SK-MEL-5 (cell line): Measurements from ENCODE around the gene ZBTB7C. TPM values are rescaled to one million over a fixed set of nuclear protein-coding genes. Genes with fewer than 3 reads are reported as not detected.

ENCODE experiments used
- DNase-seq: peaks from one replicate; pipeline ENCODE4 v3.0.0-alpha.2; 2016; ENCODE audit warnings: low read depth, low spot score
- in situ Hi-C: cut with HindIII; loops from 2 replicates; pipeline ENCODE4 v1.10.0; 2016; ENCODE audit warnings: low sequenced_read_pairs, high pct_unique_total_duplicates, low pct_unique_long_range_greater_than_20kb
- total RNA-seq: library from RNA; depleted of rRNA; stranded (reverse); fragments of >200 nt; shearing (Covaris generic); gene quantifications from 2 replicates; pipeline ENCODE4 v1.2.3, GENCODE V29; 2014

The ZBTB7C gene
- total RNA-seq, 1 experiment from 2014 or later, result not detected

DNA sequence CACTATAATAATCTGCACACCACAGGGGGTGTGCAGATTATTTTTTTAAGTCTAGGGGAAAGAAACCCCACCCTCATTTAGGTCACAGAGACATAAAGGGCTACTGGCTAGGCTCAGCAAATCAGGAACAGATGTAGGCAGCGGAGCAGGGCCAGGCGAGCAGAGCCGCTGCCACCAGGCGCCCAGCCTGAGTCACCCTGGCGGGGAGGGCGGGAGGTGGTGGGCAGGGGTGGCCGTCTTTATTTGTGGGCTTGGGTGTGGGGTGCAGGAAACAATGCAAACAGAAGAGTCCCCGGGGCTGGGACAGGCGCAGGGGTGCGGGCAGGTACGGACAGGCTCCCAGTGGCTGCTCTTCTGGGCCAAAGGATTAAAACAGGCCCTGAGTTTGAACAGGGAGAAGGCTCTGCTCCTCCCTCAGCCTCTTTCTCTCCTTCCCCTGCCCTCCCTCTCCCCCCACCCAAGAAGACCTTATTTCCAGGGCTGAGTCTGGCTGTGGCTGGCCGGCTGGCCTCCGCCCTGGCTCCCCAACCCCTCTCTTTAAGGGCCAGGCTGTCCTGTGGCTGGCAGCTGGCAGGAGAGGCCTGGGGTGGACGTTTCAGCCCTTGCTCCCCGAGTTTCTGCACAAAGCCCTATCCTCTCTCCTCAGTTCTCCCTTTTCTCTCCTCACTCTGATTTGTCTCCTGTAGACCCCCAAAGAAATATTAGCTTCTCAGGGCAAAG lies 335.8 kb downstream of the ZBTB7C start:
- in situ Hi-C loops, result no loop called here
- no peak for DNase-seq

DNA sequence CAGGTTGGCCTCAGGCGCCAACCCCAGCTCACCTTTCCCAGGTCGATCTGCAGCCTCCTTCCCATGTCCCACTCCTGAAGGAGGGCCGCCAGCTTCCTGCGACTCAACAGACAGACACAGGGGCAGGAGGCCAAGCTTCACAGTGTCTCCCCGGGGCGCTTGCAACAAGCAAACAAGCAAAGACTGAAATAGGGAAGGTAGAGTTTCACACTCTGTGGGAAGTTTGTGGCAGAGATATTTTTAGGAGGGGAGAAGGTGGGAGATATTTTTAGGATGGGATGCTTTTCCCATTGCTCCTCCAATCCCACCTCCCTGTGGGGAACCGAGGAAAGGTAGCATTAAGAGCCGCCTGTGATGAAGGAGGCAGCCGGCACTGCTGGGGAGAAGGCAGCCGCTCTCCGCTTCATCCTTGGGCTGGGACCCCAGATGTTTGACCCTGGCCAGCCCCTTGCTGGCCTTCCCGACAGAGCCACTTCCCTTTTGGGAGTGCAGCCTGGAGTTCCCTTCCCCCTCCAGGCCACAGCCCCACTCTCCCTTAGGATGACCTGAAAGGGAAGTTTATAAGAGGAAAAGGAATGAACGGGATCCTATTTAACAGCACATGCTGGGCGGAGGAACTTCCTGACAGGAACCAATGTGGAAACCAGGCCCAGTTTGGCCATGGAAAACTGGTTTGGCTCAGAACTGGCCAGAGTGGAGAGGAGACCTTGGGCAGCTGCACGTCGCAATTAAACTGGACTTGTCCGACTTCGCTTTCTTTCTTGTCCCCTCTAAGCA lies 336.6 kb downstream of the ZBTB7C start:
- DNase-seq, result no peak
- in situ Hi-C loops, result no loop called here

DNA sequence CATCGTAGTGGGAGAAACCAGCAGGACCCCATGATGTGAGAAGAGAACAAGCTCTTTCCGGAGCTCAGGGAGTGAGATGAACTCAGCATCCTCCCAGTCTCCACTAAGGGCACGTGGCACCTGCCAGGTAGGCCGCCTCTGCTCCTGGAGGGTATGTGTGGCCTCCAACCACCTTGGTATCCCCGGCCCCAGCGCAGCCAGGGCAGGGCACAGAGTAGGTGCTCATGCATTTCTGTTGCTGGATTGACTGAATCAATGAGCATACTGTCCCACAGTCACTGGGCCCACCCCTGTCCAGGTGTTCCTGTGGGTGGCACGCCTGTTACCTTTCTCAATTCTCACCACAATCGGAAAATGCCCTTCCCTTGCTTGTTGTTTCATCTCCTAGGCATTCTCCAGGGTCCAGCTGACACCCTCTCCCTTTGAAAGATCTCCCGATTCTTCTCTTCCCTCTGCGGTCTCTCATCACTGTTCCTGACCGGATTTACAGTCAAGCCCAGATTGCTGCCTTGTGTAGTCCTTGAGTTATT lies 340.2 kb downstream of the ZBTB7C start:
- no peak for DNase-seq
- in situ Hi-C loops, result no loop called here

DNA sequence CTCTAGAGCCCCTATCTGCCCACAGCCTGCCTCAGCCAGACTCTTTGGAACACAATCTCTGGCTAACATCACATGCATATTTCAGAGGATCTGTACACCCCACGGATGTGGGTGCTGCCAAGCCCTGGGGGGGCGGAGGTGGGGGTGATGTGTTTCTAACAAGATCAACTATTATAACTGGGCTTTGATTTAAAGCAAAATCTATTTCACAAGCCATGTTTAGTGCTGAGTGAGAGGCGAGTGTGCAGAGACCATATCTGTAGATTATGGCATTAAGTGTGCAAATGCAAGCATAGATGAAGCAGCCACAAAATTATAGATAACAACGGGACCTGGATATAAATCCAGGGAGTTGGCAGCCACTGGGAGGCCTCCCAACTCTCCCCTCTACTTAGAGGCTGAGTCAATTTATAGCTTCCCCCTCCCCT lies 342.9 kb downstream of the ZBTB7C start:
- in situ Hi-C loops, result no loop called here
- no peak for DNase-seq

DNA sequence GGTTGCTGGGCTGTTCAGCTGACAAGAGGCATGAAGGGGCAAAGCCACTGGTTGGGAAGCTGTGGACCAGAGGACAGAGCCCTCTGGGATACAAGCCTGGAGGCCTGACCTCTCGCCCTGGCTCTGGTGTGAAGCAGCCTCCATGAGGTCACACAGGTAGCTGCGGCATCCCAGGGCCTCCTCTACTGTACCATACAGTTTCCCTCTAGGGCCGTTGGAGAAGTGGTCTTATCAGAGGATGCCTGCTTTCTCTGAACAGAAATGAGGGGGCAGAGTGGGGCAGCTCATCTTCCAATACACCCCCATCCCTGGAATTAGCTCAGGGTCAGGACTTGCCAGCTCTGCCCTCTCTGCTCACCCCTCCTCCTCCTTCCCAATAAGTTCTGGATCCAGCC lies 343.6 kb downstream of the ZBTB7C start:
- in situ Hi-C loops, result no loop called here
- no peak for DNase-seq

DNA sequence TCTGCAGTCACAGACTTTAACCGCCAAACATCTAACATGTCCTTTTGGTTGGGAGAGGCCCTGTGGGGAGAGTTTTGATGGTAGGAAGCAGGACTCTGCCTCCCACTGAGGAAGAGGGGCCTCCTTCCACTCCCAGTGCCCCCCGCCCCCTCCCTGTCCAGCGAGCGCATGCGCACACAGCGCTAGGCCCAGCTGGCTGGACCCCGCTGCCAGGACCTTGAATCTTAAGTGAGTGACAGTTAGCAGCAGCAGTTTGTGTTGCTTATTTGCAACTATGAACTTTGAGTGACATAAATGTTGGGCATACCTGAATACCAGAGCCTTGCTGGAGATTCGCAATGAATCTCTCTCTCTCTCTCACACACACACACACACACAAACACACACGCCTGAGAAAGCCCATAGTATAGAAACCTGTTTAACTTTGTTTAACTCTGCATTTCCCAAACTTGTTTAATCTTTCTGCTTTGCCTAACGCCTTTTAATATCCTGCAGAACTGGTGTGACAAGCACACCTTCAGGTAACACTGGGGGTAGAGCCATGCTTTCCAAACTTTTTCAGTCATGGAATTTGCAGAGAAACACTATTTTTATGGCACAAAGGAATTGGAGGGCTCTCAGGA lies 344.1 kb downstream of the ZBTB7C start:
- DNase-seq, result no peak
- in situ Hi-C loops, result no loop called here

DNA sequence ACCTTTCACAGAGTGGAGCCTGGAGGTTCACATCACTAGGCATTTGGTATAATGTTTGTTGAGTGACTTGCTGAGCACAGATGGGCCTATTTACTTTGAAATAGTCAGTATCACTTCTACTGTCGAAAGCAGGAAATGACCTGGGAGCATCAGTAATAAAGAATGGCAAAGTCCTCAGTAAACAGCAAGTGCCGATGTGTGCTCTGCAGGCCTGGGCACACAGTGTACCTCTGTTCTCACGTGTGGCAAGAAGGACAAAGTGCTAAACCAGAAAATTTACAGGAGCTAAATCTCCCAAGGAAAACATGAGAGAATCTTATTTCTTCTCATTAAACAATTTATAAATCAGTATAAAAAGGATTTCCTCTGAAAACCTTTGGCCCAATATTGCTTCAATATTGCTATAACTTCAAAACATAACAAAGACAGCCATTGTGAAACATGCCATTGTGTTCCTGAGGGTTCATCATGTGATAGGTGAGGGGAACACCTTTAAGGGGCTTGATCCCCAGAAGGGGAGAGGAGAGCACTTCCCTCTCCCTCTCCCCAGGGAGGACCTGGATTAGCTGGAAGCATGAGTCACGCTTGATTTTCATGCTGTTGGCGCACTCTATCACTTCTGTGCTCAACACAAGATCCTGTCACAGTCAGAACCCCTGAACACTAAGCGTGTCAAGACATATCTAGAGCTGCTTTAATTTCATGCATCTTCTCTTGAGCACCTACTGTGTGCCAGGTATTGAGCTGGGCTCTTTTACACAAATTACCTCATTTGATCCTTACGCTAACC lies 347.2 kb downstream of the ZBTB7C start:
- DNase-seq, result no peak
- in situ Hi-C loops, result no loop called here

DNA sequence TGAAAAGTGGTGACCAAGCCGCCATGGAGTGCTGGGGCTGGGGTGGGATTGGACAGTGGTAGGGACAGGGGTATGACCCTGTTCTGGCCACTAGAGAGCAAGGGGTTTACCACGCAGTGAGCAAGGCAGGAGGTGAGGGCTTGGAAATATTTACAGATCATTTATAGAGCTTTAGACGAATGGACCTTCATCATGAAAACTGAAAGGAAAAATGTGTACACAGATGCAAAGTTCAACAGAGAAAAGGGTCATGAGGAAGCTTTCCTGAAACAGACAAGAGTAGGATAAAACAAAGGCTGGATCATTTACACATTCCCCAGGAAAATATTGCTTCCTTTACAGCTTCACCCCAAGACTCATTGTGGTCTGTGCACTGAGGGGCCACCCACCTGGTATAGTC lies 348.2 kb downstream of the ZBTB7C start:
- DNase-seq, result no peak
- in situ Hi-C loops, result no loop called here

DNA sequence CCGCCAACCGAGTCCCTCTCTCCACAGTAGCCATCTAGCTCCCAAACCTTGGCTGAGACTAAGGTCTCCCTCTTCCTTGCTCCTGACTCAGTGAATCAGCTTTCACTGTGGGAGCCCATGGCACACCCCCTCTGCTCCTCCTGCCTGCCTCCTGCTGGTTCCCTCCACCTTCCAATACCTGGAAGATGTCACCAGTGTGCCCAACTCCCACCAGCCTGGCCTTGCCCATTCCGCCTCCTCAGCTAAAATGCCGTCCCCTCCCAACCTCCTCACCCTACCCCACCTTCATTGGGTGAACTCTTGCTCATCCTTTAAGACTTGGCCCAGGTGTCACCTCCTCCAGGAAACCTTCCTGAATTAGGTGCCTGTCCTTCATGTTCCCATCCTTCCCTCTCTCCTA lies 348.8 kb downstream of the ZBTB7C start:
- no peak for DNase-seq
- in situ Hi-C loops, result no loop called here

DNA sequence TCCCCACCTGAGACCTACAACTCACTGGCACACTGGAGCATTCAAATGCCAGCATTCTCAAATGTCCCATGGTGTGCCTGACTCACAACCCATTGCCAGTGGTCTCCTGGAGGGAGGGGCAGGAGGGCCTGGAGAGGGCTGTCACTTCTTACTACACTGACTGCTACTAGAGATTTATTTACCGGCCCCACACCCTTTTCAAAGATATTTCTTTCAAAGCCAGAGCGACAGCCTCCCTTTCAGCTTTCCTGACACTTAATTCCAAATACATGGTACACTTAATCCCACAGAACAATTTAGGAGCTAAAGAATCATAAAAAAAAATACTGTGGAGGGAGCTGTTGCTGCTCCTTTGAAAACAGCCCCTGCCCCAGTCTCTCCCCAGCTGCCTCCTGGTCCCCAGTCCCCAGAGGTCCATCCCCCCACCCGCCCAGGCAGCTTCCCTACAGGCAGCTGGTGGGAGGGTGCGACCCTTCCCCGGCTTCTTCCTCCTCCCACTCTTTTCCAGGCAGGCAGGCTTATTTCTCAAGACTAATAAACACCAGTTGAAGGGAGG lies 349.6 kb downstream of the ZBTB7C start:
- no peak for DNase-seq
- in situ Hi-C loops, result no loop called here

DNA sequence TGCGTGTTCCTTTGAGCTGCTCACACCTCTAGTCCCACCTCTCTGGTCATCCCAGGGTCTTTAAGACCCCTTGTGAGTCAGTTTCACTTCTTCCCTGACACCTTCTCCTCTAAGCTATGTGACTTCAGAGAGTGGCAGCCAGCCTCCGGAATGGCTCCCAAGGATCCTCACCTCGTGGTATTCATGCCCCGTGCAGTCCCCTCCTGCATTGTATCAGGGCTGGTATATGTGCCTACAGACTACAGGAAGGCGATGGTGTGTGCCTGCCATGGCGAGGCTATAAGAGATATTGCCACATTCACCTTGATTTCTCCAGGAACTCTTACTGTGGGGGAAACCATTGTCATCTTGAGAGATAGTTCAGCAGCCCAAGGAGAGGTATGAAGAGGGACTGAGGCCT lies 350.7 kb downstream of the ZBTB7C start:
- in situ Hi-C loops, result no loop called here
- no peak for DNase-seq

DNA sequence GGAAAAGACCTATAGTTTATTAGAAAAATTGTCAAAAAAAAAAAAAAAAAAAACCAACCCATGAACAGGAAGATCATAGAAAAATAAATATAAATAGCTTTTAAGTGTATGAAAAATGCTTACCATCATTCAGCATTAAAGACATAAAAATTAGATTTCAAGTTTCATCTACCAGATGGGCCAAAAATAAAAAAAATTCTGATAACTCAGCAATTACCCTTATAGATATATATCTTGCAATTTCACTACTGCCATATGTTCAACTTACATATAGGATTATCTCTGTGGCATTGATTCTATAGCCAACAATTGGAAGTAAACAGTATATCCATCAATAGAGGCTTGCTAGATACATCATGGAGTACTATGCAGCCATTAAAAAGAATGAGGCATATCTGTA lies 352.2 kb downstream of the ZBTB7C start:
- DNase-seq, result no peak
- in situ Hi-C loops, result no loop called here

DNA sequence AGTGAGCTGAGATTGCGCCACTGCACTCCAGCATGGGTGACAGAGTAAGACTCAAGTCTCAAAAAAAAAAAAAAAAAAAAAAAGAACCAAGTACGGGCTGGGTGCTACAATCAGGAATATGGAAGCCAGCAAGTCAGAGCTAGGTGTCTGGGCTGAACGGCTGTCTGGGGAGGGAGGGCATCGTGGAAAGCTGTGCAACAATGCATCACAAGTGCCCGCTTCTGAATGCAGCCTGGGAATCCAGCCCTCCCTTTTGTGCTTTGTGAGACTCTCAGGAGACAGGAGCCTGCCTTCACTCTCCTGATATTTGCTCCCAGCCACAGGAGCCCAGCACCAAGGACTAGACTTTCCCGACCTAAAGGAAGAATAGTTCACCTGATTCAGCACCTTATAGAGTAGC lies 353.8 kb downstream of the ZBTB7C start:
- in situ Hi-C loops, result no loop called here
- DNase-seq, result no peak

DNA sequence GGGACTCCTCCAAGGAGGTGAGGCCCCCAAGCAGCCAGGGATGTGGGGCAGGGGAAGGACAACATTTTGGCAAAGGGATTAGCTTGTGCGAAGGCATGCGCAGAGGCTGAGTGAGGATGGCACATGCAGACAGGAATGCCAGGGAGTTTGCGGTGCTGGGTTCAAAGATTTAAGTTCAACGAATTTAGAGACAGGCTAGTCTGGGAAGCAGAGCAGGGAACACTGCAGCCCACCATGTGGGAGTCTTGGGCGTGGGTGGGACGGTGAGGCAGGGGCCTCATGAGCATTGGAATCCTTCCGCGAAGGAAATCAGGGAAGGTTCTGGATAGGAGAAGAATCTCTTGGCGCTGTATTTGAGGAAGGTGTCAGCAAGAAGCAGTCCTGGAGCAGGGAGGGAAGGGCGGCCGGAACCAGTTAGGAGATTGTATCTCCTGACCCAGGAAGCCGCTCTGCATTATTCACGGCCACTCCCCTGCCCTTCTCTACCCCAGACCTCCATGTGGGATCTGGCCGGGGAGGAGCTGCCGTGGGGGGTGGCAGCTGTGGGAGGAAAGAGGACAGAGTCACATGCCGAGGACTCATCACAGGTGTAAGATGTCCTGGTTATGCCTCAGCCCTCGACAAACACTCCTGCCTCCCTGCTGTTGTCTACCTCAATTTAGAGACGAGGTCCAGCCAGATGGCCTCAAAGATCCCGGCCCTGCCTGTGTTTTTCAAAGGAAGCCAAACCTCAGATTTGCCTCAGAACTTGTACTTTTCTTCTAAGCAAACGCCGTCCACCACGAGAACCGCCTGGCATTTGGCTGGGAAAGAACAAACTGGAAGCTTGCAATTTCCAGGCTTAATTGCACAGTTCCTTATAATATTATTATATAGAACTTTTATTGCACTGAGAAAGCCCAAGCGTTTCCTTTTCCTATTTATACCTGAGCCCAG lies 355.0 kb downstream of the ZBTB7C start:
- DNase-seq, result no peak
- in situ Hi-C loops, result no loop called here

DNA sequence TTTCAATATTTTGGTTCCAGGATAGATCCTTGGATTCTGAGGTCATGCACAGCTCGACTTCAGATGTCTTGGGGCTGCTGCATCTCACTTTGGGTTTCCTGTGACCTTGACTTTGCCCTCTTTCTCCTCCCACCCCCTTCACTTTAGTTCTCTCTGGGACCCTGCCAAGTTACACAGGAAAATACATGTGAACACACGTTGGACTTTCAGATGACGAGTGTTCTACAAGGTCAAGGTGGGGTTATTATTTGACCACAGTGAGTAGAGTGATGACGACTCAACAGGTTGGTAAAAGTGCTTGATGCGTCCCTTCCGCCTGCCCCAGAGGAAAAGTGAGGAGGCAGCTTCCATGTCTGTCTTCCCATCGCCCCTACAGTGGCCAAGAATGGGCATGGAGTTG lies 356.3 kb downstream of the ZBTB7C start:
- in situ Hi-C loops, result no loop called here
- no peak for DNase-seq

DNA sequence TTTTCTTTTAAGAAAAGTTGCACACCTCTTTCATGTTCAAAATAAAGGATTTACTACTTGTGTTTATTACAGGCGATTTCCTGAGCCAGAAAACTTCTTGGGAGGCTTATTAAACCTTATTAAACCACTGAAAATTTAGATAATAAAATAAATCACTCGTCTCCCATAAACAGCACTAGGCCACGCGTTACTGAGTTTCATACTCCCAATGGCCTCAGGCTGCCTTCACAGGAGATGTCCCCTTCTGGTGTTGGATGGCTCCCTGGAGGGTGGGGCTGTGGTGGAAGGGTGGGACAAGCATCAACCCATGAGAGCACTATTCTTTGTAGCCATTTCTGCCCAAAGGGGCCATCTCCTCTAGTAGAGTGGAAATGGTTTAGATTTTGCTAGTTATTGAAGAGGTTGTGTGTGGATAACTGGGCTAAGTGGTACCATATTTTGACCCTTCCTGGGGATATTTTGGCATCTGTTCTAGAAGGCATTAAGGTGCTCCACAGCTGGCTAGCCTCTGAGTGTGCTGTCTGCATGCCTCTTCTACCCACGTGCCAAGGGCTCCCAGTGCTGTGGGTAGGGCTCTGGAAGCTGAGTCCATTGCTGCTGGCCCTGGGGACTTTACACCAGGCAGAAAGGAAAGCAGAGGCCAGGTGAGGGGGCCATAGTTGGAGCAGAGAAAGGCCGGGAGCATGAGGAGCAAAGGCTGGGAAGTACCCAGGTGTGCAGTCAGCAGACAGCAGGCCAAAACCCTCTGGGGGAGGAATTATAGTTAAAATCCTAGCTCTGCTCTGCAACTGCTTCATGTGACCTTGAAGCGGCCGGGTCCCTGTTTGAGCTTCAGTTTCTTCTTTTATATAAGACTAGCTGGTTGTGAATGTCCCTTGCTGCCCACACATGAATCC lies 357.0 kb downstream of the ZBTB7C start:
- no peak for DNase-seq
- in situ Hi-C loops, result no loop called here
